Esophagus muscularis mucosa (tissue), 4 donors: ENCODE results near the gene ZFP2. TPM values are rescaled to one million over a fixed set of nuclear protein-coding genes. Genes with fewer than 3 reads are reported as not detected.

Experiments
- DNase-seq: peaks from one replicate; pipeline ENCODE4 v3.0.0-alpha.2; 2017; ENCODE audit errors: extremely low spot score
- H3K27ac ChIP-seq, 4 donors: fragments of 200-600 bp; sonication (generic); replicated peaks in 1 of 4; 1 replicate in 3 of 4; 2 replicates in 1 of 4; pipeline ENCODE4 v1.5.1; 2016 to 2019; ENCODE audit warnings: mild to moderate bottlenecking in 1 of 4
- H3K27me3 ChIP-seq, 4 donors: fragments of 200-600 bp; sonication (generic); one replicate each; pipeline versions ENCODE4 v1.5.1 to v1.6.0; 2016 to 2019
- H3K36me3 ChIP-seq, 4 donors: fragments of 200-600 bp; sonication (generic); one replicate each; pipeline ENCODE4 v1.5.1; 2016 to 2019
- H3K4me1 ChIP-seq, 4 donors: fragments of 200-600 bp; sonication (generic); one replicate each; pipeline ENCODE4 v1.5.1; 2016 to 2019
- H3K4me3 ChIP-seq, 4 donors: fragments of 200-600 bp; sonication (generic); 1 replicate in 2 of 4; 2 replicates in 2 of 4; pipeline ENCODE4 v1.5.1; 2016 to 2019; ENCODE audit warnings: mild to moderate bottlenecking in 4 of 4, moderate library complexity in 1 of 4
- H3K9me3 ChIP-seq, 4 donors: fragments of 200-600 bp; sonication (generic); 1 replicate in 3 of 4; 2 replicates in 1 of 4; pipeline ENCODE4 v1.5.1; 2016 to 2019
- EP300 ChIP-seq: sonication (generic); formaldehyde crosslinking; IDR thresholded peaks from one replicate; pipeline ENCODE4 v1.6.1; 2017; ENCODE audit warnings: antibody characterized with exemption
- POLR2A ChIP-seq: fragments of 450-650 bp; IDR thresholded peaks from one replicate; pipeline ENCODE4 v1.6.1; 2017; ENCODE audit warnings: antibody characterized with exemption, moderate library complexity, mild to moderate bottlenecking, low read depth
- POLR2AphosphoS5 ChIP-seq, 2 donors: sonication (generic); formaldehyde crosslinking; IDR thresholded peaks; one replicate each; pipeline ENCODE4 v1.6.1; 2017; ENCODE audit warnings: antibody characterized with exemption in 2 of 2
- WGBS: methylation state at CpG from one replicate; pipeline ENCODE4 v1.1.5; 2018; 5-methylcytosine and 5-hydroxymethylcytosine counted together
- intact Hi-C: fragments of 100-400 bp; cut with DNase I; formaldehyde crosslinking; loops from one replicate; pipeline ENCODE4 v1.15.1; 2023
- total RNA-seq, 4 donors: library from RNA; depleted of rRNA; stranded (reverse); fragments of >200 nt; gene quantifications; one replicate each; pipeline versions ENCODE4 v1.1.0 to v1.2.1, GENCODE V29; 2016
- TF ChIP-seq, protein P1 (sequence below), 3 experiments: fragments of 200-600 bp in 2 of 3; fragments of 450-650 bp in 1 of 3; sonication (generic) in 2 of 3; IDR thresholded peaks; one replicate each; pipeline ENCODE4 v1.5.1; 2017 to 2019; ENCODE audit warnings: antibody characterized with exemption in 3 of 3, mild to moderate bottlenecking in 2 of 3, moderate library complexity in 1 of 3

Gene ZFP2
- total RNA-seq, 4 donors from 2014 or later, result 2.1 to 4.0 (median 2.8) TPM

DNA sequence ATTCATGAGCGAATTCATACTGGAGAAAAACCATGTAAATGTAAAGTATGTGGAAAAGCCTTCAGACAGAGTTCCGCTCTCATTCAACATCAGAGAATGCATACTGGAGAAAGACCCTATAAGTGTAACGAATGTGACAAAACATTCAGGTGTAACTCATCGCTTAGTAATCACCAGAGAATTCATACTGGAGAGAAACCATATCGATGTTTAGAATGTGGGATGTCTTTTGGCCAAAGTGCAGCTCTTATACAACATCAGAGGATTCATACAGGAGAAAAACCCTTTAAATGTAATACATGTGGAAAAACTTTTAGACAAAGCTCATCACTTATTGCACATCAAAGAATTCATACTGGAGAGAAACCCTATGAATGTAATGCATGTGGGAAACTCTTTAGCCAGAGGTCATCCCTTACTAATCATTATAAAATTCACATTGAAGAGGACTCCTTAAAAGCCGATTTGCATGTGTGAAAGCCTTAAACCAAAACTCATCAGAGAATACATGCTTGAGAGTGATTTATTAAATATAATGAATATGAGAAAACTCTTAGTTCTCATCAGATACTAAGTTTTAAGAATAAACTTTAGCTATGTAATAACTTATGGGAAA is 11.8 kb upstream of the ZFP2 start:
- over 99% methylated on average over 6 of the region's 6 CpGs for WGBS
- H3K4me1 ChIP-seq, result no peaks in the 10 kb centered on the region
- H3K4me3 ChIP-seq, result no peak overlapping the region
- TF ChIP-seq EP300 (no peak), POLR2AphosphoS5 (IDR thresholded peaks at IDR 0.05) (no peak), POLR2A (no peak)
- TF ChIP-seq, protein P1, sequence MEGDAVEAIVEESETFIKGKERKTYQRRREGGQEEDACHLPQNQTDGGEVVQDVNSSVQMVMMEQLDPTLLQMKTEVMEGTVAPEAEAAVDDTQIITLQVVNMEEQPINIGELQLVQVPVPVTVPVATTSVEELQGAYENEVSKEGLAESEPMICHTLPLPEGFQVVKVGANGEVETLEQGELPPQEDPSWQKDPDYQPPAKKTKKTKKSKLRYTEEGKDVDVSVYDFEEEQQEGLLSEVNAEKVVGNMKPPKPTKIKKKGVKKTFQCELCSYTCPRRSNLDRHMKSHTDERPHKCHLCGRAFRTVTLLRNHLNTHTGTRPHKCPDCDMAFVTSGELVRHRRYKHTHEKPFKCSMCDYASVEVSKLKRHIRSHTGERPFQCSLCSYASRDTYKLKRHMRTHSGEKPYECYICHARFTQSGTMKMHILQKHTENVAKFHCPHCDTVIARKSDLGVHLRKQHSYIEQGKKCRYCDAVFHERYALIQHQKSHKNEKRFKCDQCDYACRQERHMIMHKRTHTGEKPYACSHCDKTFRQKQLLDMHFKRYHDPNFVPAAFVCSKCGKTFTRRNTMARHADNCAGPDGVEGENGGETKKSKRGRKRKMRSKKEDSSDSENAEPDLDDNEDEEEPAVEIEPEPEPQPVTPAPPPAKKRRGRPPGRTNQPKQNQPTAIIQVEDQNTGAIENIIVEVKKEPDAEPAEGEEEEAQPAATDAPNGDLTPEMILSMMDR (IDR thresholded peaks at IDR 0.05), result no peak
- H3K9me3 ChIP-seq, result peaks cover 0 to 77% (median 71%) of the 10 kb centered on the region in 4 donors
- H3K36me3 ChIP-seq, result peaks cover 62 to 99% (median 77%) of the 10 kb centered on the region in 4 donors
- DNase-seq, result no peak
- intact Hi-C loops, result no loop called here
- no peak overlapping the region for H3K27ac ChIP-seq
- H3K27me3 ChIP-seq, result no peaks in the 10 kb centered on the region

- peaks cover 0 to 9% (median 4%) of the 10 kb centered on the region in 4 donors for H3K36me3 ChIP-seq
- no peak overlapping the region for H3K27ac ChIP-seq
- peaks cover 9 to 13% (median 10%) of the 10 kb centered on the region in 4 donors for H3K4me1 ChIP-seq
- DNase-seq, result no peak
- TF ChIP-seq POLR2A (no peak), POLR2AphosphoS5 (IDR thresholded peaks at IDR 0.05) (no peak), EP300 (no peak)
- TF ChIP-seq, protein P1 (IDR thresholded peaks at IDR 0.05), result no peak
- H3K9me3 ChIP-seq, result peaks cover 0 to 10% (median 0%) of the 10 kb centered on the region in 4 donors
- whole genome bisulfite sequencing, result 77% methylated on average over 5 of the region's 5 CpGs
- H3K4me3 ChIP-seq, result no peak overlapping the region
- intact Hi-C loops, result loop anchor here (5.0 kb wide), 1 partner anchor 43 kb away; the partner anchor contains the start of gene ZNF454
- H3K27me3 ChIP-seq, result no peaks in the 10 kb centered on the region
Observed at GRCh38 chr5:178899289-178899688, 3.6 kb downstream of the ZFP2 start.

- Histone ChIP-seq H3K9me3 (peaks cover 0 to 18% (median 3%) of the 10 kb centered on the region in 4 donors), H3K4me1 (no peaks in the 10 kb centered on the region), H3K27ac (no peak overlapping the region), H3K27me3 (no peaks in the 10 kb centered on the region), H3K4me3 (no peak overlapping the region), H3K36me3 (peaks cover 4 to 19% (median 10%) of the 10 kb centered on the region in 4 donors)
- DNase-seq, result no peak
- WGBS, result 90% methylated on average over 3 of the region's 3 CpGs
- TF ChIP-seq POLR2AphosphoS5 (IDR thresholded peaks at IDR 0.05) (no peak), POLR2A (no peak), EP300 (no peak)
- intact Hi-C loops, result no loop called here
Observed at GRCh38 chr5:178902849-178903248, 7.1 kb downstream of the ZFP2 start.

GRCh38 chr5:178931846-178932760 is 36.4 kb downstream of the ZFP2 start:
- no peaks in the 10 kb centered on the region for H3K27me3 ChIP-seq
- TF ChIP-seq EP300 (no peak), POLR2A (no peak), POLR2AphosphoS5 (IDR thresholded peaks at IDR 0.05) (no peak)
- TF ChIP-seq, protein P1 (IDR thresholded peaks at IDR 0.05), result no peak
- intact Hi-C loops, result no loop called here
- 95% methylated on average over 11 of the region's 11 CpGs for WGBS
- H3K27ac ChIP-seq, result no peak overlapping the region
- peaks cover 33 to 100% (median 99%) of the 10 kb centered on the region in 4 donors for H3K9me3 ChIP-seq
- H3K36me3 ChIP-seq, result peaks cover 31 to 58% (median 42%) of the 10 kb centered on the region in 4 donors
- H3K4me1 ChIP-seq, result no peaks in the 10 kb centered on the region
- DNase-seq, result no peak
- H3K4me3 ChIP-seq, result no peak overlapping the region
